ENCODE measurements around the gene MED15.

Gene MED15

DNA sequence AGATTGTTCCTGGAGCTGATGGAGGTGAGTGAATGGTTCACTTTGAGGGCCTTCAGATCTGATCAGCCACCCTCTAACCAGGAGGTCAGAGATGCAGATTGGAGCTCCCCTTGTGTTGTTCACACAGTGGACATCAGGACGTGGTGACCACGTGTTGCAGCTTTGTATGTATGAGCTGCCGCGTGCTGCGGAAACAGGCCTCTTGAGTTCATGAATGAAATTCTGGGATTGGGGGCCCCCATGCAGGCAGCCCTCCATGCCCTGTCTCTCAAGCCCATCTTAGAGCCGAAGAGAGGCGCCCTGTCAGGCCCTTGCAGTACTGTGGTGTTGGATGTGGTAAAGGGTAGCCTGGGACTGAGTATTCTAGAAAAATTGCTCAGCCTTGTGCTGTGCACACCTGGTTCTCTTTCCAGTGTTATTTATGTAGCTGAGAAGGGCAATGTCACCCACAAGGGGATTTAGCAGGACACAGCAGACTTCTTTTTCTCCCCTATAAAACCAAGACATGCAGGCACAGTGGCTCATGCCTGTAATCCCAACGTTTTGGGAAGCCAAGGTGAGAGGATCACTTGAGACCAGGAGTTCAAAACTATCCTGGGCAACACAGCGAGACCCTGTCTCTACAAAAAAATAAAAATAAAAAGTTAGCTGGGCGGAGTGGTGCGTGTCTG lies 64.9 kb downstream of the MED15 start:
- ATAC-seq (no peak), DNase-seq (ENCODE audit: low spot score in 2 of 2) (no peak)
- Mint-ChIP-seq H3K4me1 (peaks cover 74% of the 10 kb centered on the region), H3K4me3 (no peak overlapping the region), H3K9me3 (no peaks in the 10 kb centered on the region), H3K27ac (peak overlapping the region; percentile 17), H3K36me3 (peaks cover 100% of the 10 kb centered on the region)

GRCh38 chr22:20573176-20573832 lies 65.9 kb downstream of the MED15 start:
- peaks cover 68% of the 10 kb centered on the region for H3K4me1 Mint-ChIP-seq
- no peak overlapping the region for H3K4me3 Mint-ChIP-seq
- DNase-seq (ENCODE audit: low spot score in 2 of 2) (no peak), ATAC-seq (no peak)
- peaks cover 100% of the 10 kb centered on the region for H3K36me3 Mint-ChIP-seq
- H3K9me3 Mint-ChIP-seq: no peaks in the 10 kb centered on the region
- peak overlapping the region; percentile 48 for H3K27ac Mint-ChIP-seq

DNA sequence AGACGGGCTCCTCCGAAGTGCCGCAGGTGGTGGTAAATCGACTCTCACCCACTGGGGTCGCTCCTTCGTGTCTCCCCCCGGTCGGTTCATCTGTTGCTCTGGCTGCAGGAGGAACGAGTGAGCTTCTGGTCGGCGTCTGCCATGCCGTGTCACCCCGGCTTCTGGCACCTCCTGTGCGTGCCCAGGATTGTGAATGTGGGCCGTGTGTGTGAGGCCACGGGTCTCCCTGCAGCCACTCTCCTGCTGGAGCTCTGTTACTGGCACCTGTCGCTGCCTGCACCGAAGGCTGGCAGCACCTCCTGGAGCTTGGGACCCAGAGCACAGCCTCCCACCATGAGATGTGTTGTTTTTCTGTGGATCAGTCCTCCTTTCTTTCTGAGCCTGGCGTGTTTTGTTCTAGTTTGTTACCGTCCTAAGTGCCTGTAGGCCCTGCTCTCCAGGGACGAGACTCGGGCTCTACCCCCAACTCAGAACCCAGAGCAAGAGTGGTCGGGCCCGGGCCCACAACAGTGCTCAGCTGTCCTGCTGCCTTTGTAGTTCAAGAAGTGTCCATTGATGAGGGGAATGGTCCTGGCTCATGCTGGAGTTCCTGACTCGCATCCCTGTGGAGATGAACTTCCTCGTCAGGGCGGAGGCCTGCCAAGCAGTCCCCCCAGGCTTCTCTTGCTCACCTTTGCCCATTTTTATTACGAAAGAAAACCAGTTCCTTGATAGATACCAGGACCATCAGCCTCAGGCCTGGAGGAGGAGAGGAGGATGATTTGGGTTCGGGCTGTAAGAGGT lies 66.6 kb downstream of the MED15 start:
- Mint-ChIP-seq H3K36me3 (peaks cover 100% of the 10 kb centered on the region), H3K9me3 (no peaks in the 10 kb centered on the region), H3K27ac (peak overlapping the region; percentile 48), H3K4me3 (no peak overlapping the region), H3K4me1 (peaks cover 65% of the 10 kb centered on the region)
- no peak for ATAC-seq
- no peak for DNase-seq (ENCODE audit: low spot score in 2 of 2)

DNA sequence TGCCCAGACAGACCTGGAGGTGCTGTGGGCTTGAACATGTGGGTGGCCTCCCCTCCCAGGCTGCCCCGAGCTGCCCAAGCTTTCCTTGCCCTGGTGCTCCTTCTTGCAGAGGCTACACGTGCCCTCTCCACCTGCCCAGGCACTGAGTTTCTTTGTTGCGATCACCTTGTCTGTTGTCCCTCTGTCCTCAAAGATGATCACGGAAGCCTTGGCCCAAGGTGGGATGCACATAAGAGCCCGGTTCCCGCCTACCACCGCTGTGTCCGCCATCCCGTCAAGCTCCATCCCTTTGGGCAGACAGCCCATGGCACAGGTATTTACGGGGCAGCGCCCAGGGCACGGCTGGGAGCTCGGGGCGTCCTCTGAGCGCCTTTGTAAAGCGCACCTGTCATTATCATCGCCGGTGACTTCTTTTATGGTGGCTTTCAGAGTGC lies 67.5 kb downstream of the MED15 start:
- no peak for ATAC-seq
- H3K4me3 Mint-ChIP-seq: no peak overlapping the region
- peaks cover 65% of the 10 kb centered on the region for H3K4me1 Mint-ChIP-seq
- peaks cover 100% of the 10 kb centered on the region for H3K36me3 Mint-ChIP-seq
- no peak for DNase-seq (ENCODE audit: low spot score in 2 of 2)
- H3K9me3 Mint-ChIP-seq: no peaks in the 10 kb centered on the region
- peak overlapping the region; percentile 48 for H3K27ac Mint-ChIP-seq

DNA sequence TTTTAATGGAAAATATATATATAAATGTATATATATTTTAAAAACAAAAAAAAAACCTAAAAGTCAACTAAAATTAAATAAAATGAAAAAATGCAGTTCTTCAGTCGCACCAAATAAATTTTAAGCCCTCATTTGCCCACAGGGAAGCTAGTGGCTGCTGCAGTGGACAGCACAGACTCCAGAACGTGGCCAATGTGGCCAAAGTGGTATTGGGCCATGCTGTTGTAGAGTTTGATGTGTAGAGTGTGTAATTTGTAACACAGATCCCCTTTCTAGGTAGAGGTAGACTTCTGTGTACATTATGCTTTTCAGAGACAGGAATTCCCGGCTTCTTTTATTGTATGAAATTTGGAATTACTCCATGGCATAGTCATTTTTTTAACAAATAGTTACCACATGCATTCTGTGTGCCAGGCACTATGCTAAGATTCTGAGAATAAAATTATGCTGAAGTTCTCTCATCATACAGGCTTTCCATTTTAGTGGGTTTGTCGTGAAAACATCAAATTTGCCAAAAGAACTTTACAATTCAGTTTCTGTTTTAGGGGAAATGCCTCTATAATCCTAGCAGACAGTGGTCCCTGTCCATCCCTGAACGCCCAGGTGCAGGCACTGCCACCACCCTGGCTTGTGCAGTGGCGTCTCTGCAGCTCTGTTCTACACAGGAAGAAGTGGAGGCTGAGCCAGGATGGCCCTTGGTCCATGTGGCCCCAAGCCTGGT lies 68.5 kb downstream of the MED15 start:
- Mint-ChIP-seq H3K4me1 (peaks cover 65% of the 10 kb centered on the region), H3K36me3 (peaks cover 99% of the 10 kb centered on the region), H3K4me3 (no peak overlapping the region), H3K9me3 (no peaks in the 10 kb centered on the region), H3K27ac (peak overlapping the region; percentile 37)
- no peak for DNase-seq (ENCODE audit: low spot score in 2 of 2)
- no peak for ATAC-seq

DNA sequence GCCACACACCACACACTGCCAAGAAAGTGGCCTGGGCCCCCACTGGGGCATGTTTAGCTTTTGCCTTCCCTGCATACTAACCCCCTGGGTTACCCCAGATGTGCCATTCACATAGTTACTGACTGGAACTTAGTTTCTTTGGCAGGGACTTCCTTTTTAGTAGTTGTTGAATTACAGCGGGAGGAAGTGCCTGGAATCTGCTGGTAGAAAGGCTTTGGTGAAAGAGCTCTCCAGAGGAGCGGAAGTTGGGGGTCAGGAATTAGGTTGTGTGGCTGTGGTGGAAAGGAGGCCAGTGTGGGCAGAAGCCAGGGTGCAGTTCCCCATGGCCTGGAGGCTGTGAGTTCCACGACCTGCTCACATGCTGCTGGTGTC lies 69.0 kb downstream of the MED15 start:
- Mint-ChIP-seq H3K27ac (peak overlapping the region; percentile 37), H3K4me1 (peaks cover 61% of the 10 kb centered on the region)

GRCh38 chr22:20577045-20577444 lies 69.6 kb downstream of the MED15 start:
- H3K4me3 Mint-ChIP-seq: no peak overlapping the region
- DNase-seq (ENCODE audit: low spot score in 2 of 2) (no peak), ATAC-seq (no peak)
- no peaks in the 10 kb centered on the region for H3K9me3 Mint-ChIP-seq
- H3K27ac Mint-ChIP-seq: peak overlapping the region; percentile 37
- H3K36me3 Mint-ChIP-seq: peaks cover 97% of the 10 kb centered on the region
- H3K4me1 Mint-ChIP-seq: peaks cover 55% of the 10 kb centered on the region

More for the DNA sequence above, 69.0 kb downstream of the MED15 start:
- ATAC-seq: no peak
- DNase-seq (ENCODE audit: low spot score in 2 of 2): no peak
- H3K9me3 Mint-ChIP-seq: no peaks in the 10 kb centered on the region
- peaks cover 97% of the 10 kb centered on the region for H3K36me3 Mint-ChIP-seq
- no peak overlapping the region for H3K4me3 Mint-ChIP-seq

DNA sequence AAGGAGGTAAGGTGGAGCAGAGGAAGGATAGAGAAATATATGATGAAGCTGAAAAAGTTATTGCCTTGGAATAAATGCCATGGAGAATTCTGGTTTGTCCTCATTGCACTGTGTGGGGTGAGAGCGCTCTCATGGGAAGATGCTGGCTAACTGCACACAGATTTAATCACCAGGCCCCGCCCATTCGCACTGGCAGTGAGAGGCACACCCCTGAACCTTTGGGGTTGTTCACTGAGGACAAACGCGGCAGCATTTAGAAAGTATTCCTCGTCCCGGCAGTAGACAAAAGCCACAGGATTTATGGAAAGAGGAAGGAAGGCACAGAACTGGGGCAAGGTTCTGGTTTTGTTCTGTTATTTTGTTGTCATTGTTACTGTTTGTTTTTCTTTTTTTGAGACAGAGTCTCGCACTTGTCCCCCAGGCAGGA lies 70.2 kb downstream of the MED15 start:
- H3K4me3 Mint-ChIP-seq: no peak overlapping the region
- peaks cover 53% of the 10 kb centered on the region for H3K4me1 Mint-ChIP-seq
- H3K36me3 Mint-ChIP-seq: peaks cover 95% of the 10 kb centered on the region
- no peaks in the 10 kb centered on the region for H3K9me3 Mint-ChIP-seq
- DNase-seq (ENCODE audit: low spot score in 2 of 2) (no peak), ATAC-seq (no peak)
- H3K27ac Mint-ChIP-seq: peak overlapping the region; percentile 37

DNA sequence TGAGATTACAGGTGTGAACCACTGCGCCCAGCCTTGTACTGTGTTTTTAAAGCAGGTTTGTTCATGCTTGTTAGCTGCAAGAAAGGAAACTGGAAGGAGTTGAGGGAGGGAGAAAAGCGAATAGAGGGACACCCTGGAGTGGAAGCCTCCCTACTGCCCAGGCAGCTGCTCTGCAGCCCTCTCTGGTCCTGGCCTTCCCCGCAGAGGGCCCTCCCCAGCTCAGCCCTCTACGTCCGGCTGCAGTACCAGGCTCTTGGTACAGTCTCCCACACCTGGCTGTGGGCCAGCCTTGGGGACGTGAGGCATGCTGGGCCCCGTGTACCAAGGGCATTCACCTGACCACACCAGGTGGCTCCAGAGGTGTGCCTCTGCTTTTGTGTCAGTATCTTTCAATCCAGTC lies 70.8 kb downstream of the MED15 start:
- H3K4me3 Mint-ChIP-seq: no peak overlapping the region

DNA sequence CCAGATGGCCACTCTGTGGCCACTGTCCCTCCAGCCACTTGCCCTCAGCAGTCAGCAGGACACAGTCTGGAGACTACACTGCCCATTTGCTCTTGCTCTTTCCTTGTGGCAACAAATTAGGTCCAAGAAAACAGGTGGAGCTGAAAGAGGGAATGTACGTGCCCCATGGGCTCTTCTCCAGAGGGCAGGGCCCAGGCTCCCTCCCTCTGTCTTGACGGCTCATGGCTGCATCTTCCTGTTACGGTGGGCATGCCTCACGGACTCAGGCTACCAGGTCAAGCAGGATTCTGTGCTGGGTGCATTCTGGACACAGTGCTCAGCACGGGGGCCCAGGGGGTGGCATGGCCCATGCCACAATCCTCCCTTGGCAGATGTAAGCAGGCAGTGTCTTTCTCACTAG lies 71.3 kb downstream of the MED15 start:
- Mint-ChIP-seq H3K4me3 (no peak overlapping the region), H3K27ac (peak overlapping the region; percentile 83), H3K4me1 (peaks cover 47% of the 10 kb centered on the region), H3K36me3 (peaks cover 95% of the 10 kb centered on the region), H3K9me3 (no peaks in the 10 kb centered on the region)
- no peak for ATAC-seq
- DNase-seq (ENCODE audit: low spot score in 2 of 2): no peak

More for the DNA sequence above, 70.8 kb downstream of the MED15 start:
- no peak for DNase-seq (ENCODE audit: low spot score in 2 of 2)
- peaks cover 52% of the 10 kb centered on the region for H3K4me1 Mint-ChIP-seq
- no peak for ATAC-seq
- H3K9me3 Mint-ChIP-seq: no peaks in the 10 kb centered on the region
- H3K27ac Mint-ChIP-seq: no peak overlapping the region
- H3K36me3 Mint-ChIP-seq: peaks cover 95% of the 10 kb centered on the region

DNA sequence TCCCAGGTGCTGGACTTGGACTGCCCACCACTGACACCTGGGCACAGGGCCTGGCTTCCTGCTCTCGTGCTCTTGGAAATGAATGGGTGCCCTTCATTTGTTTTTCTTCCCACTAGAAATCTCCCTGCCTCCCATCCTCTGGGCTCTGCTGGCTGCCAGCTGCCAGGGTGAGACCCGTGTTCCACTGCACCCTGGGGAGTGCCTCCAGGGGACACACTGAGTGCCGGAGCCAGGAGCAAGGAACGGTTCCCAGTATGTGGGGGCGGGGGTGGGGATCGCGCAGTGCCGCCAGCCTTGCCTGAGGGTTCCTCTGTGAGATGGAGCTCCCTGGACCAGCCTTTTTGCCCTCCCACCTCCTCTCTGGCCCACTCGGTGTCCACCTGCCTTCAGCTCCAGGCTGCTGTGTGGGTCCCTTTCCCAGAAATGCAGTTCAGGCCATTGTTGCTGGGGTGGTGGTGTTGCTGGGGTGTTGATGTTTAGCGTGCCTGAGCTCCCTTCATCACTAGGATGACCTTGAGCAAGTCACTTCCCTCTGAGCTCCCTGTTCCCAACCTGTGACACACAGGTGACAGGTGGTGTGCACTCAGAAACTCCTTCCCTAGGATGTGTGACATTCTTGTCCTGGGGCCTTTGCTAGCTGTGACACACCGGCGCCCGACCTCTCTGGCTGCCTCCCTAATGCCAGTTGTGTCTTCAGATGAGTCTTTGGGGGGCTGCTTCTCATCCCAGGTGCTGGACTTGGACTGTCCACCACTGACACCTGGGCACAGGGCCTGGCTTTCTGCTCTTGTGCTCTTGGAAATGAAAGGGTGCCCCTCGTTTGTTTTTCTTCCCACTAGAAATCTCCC lies 72.1 kb downstream of the MED15 start:
- H3K4me1 Mint-ChIP-seq: peaks cover 43% of the 10 kb centered on the region
- H3K36me3 Mint-ChIP-seq: peaks cover 95% of the 10 kb centered on the region
- no peaks in the 10 kb centered on the region for H3K9me3 Mint-ChIP-seq
- H3K4me3 Mint-ChIP-seq: no peak overlapping the region
- ATAC-seq: no peak
- H3K27ac Mint-ChIP-seq: peak overlapping the region; percentile 83
- DNase-seq (ENCODE audit: low spot score in 2 of 2): no peak

DNA sequence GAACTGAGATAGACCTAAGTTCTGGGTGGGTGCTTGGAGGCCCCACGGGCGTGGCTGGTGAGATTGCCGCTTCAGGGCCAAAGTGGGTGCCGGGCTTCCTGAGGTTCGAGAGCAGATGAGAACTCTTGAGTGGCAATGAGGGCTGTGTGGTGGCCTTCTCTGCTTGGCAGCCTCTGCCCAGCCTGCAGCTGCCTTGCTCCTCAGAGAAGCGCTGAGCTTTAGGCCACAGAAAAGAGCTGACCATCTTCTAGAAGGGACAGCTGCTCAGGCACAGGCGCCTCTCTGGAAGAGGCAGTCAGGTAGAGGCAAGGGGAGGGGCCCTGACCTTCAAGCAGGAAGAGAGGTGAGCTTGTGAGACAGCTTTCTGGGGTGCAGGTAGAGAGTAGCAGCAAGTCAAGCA lies 72.8 kb downstream of the MED15 start:
- no peak for ATAC-seq
- Mint-ChIP-seq H3K27ac (peak overlapping the region; percentile 83), H3K9me3 (no peaks in the 10 kb centered on the region), H3K4me1 (peaks cover 36% of the 10 kb centered on the region), H3K4me3 (no peak overlapping the region), H3K36me3 (peaks cover 95% of the 10 kb centered on the region)
- no peak for DNase-seq (ENCODE audit: low spot score in 2 of 2)

- no peaks in the 10 kb centered on the region for H3K9me3 Mint-ChIP-seq
- H3K4me1 Mint-ChIP-seq: peaks cover 36% of the 10 kb centered on the region
- H3K27ac Mint-ChIP-seq: peak overlapping the region; percentile 83
- no peak for DNase-seq (ENCODE audit: low spot score in 2 of 2)
- H3K4me3 Mint-ChIP-seq: no peak overlapping the region
- ATAC-seq: no peak
- H3K36me3 Mint-ChIP-seq: peaks cover 95% of the 10 kb centered on the region
These were observed 73.4 kb downstream of the MED15 start for GRCh38 chr22:20580611-20581502.
